Femur (tissue), 1 donor: ENCODE measurements around the gene UGT8.
"Not testable (repeated sequence)": the region's sequence is repeated elsewhere in the genome, so short reads cannot be mapped to it uniquely, and the experiment has no call there.

Experiments used
- DNase-seq: peaks from one replicate; pipeline ENCODE4 v3.0.0-alpha.2; 2017

The UGT8 gene

DNA sequence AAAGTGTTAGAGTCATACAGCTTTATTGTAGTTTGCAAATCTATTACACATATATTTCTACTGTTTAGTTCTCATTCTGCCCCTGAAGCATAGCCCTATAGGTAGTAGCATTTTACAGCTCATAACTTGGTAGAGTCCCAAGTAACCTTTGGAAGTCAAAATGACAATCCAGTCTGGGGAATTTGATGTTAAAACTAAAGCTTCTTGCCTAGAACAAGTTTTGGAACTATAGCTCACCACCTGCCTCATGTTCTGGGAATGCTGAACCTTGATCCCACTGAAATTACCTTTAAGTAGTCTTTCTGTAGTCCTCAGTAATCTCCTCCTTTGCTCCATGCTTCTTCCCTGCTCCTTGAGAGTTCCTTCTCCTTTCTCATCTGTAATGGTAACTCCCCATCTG lies 8.4 kb downstream of the UGT8 start:
- DNase-seq = no peak

DNA sequence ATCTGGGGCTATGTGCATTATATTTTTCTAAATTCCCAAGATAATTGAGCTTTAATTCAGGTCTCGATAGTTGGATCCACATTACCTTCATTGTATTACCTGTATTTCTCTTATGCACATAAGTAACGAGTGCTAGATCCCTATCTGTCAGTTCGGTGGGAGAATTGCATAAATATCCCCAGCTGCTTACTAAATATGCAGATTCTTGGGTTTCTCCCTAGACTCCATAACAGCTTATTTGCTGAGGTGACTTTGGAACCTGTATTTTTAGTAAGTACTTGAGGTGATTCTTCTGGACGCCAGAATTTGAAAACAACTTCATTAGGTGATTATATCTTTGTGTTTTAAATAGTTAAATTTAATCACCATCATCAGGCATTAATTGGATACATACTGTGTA lies 15.0 kb downstream of the UGT8 start:
- DNase-seq = no peak

DNA sequence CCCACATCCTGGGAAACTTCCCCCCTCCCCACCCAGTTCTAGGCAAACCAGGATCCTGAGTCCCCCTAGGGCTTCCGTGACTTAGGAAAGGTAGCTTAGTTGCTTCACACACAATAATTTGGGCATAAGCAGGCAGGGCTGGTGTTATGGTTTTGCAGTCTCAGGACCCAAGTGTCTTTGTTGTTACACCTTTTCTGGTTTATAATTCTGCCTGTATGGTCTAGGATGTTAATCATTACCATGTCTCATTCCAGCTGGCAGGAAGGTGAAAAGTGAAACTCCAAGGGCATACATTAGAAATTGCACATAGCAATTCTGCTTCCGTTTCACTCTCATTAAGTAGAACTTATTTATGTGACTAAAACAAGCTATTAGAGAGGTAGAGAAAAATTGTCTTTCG lies 16.8 kb downstream of the UGT8 start:
- DNase-seq = no peak

DNA sequence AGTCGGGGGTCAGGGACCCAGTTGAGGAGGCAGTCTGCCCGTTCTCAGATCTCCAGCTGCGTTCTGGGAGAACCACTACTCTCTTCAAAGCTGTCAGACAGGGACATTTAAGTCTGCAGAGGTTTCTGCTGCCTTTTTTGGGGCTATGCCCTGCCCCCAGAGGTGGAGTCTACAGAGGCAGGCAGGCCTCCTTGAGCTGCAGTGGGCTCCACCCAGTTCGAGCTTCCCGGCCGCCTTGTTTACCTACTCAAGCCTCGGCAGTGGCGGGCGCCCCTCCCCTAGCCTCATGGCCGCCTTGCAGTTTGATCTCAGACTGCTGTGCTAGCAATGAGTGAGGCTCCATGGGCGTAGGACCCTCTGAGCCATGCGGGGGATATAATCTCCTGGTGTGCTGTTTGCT lies 17.4 kb downstream of the UGT8 start:
- not testable (repeated sequence) for DNase-seq

DNA sequence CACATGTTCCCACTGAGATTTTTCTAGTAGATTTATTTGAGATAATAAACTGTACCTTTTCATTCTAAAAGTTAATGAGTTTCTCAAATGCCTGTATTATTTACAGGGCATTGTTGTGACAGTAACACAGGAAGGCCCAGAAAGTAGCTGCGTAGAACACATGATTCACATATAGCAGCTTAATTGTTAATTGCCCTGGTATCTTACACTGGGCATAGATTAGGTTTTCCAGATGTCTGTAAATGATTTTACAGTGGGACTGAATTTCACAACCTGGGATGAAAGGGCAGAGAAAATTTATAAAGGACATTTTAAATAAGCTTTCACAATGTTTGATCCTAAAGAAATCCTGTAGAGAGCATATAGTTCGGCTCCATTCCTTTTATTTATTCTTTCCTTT lies 27.6 kb downstream of the UGT8 start:
- DNase-seq = no peak

DNA sequence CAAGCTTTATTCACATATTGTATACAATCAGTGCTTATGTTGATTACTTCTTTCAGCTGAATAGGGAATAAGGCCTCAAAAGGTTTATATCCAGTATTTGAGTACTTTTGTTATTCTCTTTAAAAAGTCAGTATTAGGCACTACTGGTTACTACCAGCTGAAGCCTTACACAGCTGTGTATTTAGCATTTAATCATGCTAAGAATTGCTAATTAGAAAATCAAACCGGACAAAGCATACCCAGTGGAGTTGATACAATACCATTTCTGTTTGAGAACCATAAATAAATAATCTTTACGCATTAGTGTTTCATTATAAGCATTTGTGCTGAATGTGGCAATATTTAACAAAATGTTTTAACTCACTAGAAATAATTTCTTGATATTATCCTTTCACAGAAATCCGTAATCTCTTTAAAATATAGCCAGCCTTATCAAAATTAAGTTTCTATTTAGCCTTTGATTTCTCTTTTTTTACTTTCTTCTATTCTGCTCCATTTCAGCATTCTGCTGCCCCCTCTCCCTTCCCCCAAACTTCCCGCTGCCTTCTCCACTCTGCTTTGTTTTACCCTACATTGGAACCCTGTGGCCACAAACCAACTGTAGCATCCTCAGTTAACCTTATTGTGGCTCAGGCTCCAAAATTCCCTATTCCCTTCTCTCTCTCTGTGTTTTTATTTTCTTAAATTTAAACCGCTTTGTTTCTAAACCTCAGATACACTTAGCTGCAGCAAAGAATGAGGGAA lies 37.8 kb downstream of the UGT8 start:
- no peak for DNase-seq

DNA sequence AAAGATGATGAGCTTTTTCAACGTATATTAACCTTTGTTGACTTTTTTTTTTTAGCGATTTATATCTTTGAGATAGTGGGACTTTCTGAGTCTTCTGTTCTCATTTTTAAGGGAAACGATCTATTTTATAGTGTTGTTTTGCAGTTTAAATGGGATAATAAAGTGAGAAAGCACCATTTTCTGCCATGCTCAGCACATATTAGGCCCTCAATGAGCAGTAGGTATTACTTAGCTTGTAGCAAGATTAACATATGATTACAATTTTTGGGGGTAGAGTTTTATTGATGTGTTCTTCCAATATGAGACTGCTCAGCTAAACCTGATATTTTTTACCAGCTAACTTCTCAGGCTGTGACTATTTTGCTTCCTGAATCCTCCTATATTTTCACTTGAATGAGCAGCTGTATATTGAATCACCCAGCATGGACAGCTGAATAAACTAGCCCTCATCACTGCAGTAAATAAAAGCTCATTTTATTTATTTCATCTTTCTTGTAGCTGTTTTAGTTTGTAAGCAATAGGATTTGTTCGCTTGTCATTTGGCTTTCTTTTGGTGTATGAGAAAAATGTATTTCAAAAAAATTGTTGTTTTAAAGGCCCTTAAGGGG lies 43.7 kb downstream of the UGT8 start:
- no peak for DNase-seq

DNA sequence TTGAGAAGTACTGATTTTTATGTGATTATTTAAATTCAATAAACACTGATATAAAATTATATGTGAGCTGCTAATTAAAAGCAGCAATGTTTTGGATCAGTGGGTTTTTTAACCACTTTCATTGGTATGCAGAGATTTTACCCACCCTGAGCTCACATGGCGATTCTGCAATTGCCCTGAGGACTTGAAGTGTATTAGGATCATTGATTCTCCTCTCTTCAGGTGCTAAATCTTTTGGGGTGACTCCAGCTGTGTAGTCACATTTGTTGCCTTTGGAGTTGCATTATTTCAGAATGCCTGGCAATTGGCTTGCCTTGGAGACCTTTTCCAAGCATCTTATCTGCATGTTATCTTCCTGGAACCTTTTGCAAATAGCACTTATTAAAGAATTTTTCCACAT lies 51.3 kb downstream of the UGT8 start:
- no peak for DNase-seq

DNA sequence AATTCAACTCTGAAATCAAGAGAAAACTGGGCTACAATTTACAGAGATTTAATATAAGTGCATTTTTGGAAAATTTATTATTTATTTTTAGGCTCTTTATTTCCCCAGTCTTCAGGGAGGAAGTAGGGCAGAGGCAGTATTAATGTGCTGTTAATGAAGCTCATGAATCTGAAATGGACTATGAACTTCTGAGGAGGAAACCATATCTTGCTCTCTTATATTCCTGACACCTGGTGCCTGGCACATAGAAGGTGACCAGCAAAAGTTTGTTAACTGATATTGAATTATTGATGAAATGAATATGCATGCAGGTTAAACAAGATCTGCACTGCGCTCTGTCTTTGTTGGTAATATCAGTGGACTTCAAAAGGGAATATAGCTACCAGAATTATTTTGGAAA lies 55.1 kb downstream of the UGT8 start:
- no peak for DNase-seq

DNA sequence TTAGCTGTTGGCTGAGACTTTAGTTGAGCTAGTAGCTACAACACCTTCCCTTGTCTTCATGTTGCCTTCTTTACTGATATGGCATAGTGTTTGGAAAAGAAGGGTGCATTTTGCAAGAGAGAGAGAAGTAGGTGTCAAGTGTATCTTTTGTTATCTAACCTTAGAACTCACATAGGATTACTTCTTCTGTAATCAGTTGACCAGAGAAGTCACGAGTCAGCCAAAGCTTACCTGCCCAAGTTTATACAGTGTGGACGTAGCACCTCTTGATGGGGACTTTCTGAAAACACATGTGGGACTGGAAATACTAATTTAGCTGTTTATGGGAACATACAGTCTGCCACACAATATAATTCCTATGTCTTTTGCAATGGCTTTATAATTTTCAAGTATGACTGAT lies 56.0 kb downstream of the UGT8 start:
- no peak for DNase-seq

DNA sequence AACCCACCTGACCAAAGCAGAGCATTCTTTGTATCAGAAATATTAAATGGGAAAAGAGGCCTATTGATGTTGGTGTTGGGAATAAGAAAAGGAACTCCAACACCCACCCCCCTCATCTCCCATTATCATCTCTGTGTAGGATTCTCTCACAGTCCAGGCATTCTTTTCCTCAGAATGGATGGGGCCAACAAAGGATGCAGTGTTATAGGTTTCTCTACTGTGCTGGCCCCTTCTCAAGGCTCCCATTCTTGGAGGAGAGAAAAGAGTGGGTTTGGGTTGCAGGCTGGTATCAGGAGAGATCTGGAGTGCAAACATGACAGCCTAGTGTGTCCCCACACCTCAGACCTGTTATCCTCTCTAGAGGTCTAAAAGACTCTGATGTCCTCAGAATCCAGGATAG lies 59.6 kb downstream of the UGT8 start:
- DNase-seq = no peak

DNA sequence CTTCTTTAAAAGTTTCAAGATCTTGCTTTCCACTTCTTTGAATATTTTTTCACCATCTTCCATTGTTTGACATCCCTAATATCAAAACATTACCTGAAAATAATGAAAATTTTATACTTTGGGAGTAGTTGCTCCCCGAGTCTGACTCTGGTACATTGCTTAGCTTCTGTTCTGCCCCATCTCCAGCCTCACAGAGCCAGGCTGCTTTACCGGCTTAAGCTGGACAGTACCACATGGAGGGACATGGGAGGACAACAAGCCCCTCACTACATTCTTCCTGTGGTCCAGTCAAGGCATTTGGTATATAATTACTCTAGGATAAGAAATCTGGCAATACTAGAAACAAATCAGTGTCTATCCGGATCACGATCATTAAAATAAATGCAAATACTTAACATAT lies 60.2 kb downstream of the UGT8 start:
- DNase-seq = no peak

DNA sequence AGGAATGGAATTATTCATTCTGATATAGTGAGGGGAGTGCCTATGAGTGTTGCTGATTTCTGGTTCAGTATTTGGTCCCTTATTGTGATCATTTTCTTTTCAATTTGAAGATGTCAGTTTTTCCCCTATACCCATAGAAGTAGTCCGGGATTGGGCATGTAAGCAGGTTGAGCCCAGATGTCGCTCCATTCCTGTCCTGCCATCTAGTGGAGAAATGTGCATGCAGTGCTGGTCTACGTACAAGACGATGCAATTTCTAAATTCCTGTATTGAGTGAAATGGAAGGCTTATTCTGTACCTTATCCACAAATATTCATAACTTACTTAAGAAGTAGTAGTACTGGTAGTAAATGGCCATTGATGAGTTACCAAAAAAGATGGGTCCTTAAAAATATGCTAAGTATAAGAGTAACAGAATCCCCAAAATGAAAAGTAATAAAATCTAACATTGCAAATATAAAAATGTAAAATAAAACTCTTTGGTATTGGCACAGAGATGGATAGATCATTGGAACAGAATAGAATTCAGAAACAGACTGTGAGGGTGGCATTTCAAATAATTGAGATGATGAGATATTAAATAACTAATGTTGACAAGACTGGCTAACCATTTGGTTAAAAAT lies 60.9 kb downstream of the UGT8 start:
- peak; percentile 61 for DNase-seq

DNA sequence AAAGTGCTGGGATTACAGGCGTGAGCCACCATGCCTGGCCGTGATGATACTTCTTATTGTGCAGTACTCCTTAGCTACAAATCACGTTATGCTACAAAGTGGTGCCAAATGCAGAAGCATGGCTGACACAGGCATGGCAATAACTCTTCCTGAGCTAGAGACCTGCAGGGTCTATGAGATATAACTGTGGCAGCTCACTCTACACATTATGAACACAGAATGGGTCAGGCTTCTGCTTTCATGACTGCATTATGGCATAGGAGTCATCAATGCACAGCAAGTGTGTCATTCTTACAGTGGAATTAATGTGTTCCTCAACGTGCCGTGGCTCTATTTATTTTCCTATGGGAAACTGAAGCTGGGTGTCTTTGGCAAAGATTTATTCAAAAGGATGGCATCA lies 64.5 kb downstream of the UGT8 start:
- no peak for DNase-seq

DNA sequence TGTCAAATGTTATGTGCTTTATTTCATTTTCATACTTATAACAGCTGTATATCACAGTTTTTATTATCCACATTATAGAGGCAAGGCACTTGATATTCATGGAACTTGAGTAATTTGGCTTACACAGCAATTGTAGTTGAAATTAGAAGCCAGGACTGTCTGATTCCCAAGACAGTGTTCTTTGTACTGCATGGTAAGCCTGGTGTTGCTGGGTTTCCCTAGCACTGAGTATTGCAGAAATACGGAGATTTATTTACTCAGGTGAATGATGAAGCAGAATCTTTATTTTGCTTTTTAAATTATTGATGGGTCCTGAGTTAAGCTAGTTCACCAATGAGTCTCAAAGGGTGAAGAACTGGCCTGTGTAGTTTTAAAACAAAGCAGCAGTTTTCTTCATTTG lies 70.0 kb downstream of the UGT8 start:
- no peak for DNase-seq

DNA sequence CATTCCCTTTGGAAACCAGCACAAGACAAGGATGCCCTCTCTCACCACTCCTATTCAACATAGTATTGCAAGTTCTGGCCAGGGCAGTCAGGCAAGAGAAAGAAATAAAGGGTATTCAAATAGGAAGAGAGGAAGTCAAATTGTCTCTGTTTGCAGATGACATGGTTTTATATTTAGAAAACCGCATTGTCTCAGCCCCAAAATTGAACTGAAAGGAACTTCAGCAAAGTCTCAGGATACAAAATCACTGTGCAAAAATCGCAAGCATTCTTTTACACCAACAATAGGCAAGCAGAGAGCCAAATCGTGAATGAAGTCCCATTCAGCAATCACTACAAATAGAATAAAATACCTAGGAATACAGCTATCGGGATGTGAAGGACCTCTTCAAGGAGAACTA lies 72.1 kb downstream of the UGT8 start:
- not testable (repeated sequence) for DNase-seq

DNA sequence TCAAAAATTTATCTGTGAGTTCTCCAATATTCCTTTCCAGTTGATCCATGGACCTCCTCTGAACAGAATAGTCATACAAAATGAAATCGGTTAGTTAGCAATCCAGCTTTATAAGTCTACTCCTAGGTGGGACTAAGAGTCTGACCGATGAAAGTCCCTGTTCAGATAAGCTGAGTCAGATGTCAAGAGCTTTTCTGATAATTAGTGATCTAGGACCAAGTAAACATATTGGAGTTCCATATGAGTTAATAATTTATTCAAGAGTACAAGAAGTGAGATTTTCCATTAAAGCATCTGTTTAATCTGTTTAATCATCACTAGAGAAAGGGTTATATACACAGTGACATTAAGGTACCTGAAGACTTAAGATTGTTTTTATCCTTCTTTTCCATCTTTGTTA lies 74.7 kb downstream of the UGT8 start:
- no peak for DNase-seq

DNA sequence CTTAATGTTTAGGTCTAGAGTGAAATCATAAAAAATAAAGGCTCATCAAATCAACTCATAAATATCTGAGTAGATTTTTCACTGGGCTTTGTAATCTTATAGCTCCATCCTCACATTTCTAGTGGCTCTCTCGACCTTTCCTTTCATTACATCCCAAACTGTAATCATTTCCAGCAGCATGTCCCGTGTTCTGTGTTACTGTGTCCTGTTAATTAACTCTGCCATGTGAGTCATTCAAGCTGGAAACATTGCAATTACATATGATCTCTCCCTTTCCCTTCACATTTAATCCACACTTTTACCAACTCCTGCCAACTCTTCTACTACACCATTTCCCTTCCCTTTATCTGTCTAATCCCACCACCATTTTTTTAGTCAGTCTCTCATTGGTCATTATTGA lies 75.5 kb downstream of the UGT8 start:
- DNase-seq = no peak

DNA sequence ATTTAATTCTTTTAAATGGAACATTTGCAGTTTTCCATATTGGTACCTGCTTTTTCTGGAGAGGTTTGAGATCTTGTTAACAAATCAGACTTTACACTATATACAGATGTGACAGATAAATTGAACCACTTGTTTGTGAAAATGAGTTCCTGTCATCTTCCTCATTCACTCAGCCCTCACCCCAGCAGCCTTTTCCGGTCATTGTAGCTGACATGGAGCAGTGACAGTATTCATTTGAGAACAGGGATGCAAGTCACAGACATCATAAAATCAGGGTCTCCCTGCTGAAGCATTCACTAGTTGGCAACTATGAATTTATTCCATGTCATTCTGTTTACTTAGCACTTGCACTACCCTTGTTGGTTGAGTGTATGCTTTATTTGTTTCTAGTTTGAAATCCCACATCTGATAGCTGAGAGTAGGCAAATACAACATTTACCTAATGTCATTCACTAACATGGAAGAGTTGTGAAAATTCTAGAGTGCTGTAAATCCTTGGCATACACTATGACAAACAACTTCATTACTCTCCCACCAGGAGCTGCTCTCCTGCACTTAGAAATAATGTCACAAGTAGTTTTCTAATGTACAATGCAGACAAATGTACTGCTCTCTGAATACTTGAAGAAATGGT lies 78.9 kb downstream of the UGT8 start:
- DNase-seq = no peak

DNA sequence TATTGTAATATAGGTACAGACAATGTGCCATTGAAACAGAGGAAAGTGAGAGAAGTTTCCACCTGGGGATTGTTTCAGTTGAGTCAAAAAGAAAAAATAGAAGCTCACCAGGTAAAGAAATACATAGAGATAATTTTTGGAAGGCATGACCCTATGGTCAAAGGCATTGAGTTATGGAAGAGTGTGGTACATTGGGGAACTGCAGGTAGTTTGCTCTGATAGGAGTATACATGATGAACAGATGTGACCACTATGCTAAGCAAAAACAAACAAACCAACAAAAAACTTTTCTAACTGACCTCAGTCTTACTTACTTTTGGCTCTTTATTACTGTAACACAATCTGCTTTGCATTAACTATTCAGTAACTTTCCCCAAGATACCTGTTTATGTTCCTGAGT lies 85.9 kb downstream of the UGT8 start:
- DNase-seq = no peak

DNA sequence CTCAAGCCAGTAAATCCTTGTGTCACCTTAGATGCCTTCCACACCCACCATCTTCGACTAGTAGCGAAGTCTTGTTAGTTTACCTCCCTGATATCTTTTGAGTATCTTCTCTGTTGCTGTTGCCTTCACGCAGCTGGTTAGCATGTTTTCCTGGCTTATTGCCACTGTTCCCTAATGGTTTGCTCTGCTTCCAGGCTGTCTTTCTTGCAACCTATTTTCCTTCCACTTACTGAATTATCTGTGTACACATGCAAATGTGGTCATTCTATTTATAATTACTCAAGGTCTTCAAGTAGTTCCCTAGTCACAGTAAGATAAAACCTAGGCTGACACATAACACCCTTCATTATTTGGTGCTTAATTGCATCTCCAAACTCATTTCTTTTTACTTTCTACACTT lies 89.5 kb downstream of the UGT8 start:
- no peak for DNase-seq

DNA sequence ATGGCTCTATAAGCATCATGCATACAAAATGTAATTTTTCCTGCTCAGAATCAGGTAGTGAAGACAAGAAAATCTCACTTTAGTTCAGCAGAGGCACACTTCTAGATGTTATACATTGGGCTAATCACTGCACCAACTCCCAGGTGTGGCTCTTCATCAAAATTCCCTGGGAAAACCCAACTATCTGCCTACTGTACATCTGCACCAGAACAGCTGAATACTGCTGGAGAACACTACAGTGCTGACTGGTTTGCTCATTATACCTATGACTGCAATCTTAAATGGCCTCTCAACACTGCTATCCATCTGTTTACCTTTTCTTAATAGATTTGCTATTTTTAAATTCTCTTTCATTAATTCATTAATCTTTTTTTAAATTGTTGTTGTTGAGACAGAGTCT lies 92.0 kb downstream of the UGT8 start:
- DNase-seq = no peak

DNA sequence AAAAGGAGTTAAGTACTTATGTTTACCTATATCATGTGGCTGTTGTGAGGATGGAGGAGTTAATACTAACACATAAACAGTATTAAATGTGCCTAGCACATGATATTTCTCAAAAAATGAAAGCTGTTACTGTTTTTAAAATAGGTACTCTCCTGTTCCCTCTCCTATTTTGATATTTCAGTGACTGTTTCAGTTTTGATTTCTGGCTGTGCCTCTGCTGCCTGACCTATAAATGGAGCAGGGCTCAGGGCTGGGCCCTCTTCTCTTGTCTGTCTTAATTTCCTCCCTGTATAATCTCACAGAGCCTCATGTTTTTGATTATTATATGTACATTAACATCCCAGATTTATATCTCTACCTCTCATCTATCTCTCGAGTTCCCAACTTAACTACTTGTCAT lies 93.3 kb downstream of the UGT8 start:
- DNase-seq = no peak

DNA sequence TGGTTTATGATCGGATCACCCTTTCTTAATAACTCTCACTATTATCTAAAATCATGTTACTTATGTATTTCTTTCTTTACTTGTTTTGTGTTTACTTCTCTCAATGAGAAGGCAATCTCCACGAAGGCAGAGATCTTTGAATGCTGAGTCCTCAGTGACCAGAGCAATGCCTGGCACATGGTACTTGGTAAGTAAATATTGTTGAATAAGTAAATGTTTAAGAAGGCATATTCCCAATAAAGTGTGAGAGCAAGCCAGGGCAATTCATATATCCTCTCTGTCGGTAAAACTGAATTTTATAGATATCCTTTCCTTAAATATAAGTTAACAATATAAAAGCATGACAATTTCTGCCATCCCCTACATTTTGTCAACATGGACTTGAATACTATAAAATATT lies 94.4 kb downstream of the UGT8 start:
- DNase-seq = no peak
